Heart left ventricle (tissue), 16 donors: ENCODE results near the gene RACK1. TPM values are rescaled to one million over a fixed set of nuclear protein-coding genes. Genes with fewer than 3 reads are reported as not detected.
"Not testable (repeated sequence)": the region's sequence is repeated elsewhere in the genome, so short reads cannot be mapped to it uniquely, and the experiment has no call there.

Source experiments
- ATAC-seq, 4 donors: fragments of 200-7000 bp; cut with Tn5 transposase; one replicate each; pipeline ENCODE4 v1.9.1; 2020 to 2022; ENCODE audit warnings: moderate library complexity in 4 of 4, mild to moderate bottlenecking in 3 of 4, moderate number of reproducible peaks in 1 of 4
- DNase-seq, 5 donors: peaks; one replicate each; pipeline ENCODE4 v3.0.0-alpha.2; 2020
- H3K27ac ChIP-seq, 12 donors: fragments of 200-600 bp; sonication (generic) in 4 of 12; one replicate each; pipeline versions ENCODE4 v1.5.0 to v1.8.0; 2016 to 2022; ENCODE audit warnings: mild to moderate bottlenecking in 2 of 12
- H3K27me3 ChIP-seq, 9 donors: fragments of 200-600 bp; sonication (generic) in 2 of 9; one replicate each; pipeline versions ENCODE4 v1.5.1 to v1.8.0; 2016 to 2022; ENCODE audit warnings: mild to moderate bottlenecking in 3 of 9
- H3K36me3 ChIP-seq, 9 donors: fragments of 200-600 bp; sonication (generic) in 2 of 9; one replicate each; pipeline versions ENCODE4 v1.5.0 to v1.8.0; 2018 to 2022; ENCODE audit warnings: mild to moderate bottlenecking in 2 of 9
- H3K4me1 ChIP-seq, 12 donors: fragments of 200-600 bp; sonication (generic) in 4 of 12; one replicate each; pipeline versions ENCODE4 v1.5.0 to v1.8.0; 2016 to 2022; ENCODE audit warnings: mild to moderate bottlenecking in 3 of 12
- H3K4me3 ChIP-seq, 12 donors: fragments of 200-600 bp; sonication (generic) in 4 of 12; one replicate each; pipeline versions ENCODE4 v1.5.0 to v1.8.0; 2017 to 2022; ENCODE audit warnings: mild to moderate bottlenecking in 9 of 12, moderate library complexity in 4 of 12
- H3K9me3 ChIP-seq, 12 donors: fragments of 200-600 bp; sonication (generic) in 4 of 12; one replicate each; pipeline versions ENCODE4 v1.5.0 to v1.8.0; 2016 to 2022; ENCODE audit warnings: mild to moderate bottlenecking in 1 of 12
- CTCF ChIP-seq, 12 donors: fragments of 200-600 bp; sonication (generic) in 4 of 12; IDR thresholded peaks; one replicate each; pipeline versions ENCODE4 v1.5.0 to v1.8.0; 2018 to 2022; ENCODE audit warnings: antibody characterized with exemption in 12 of 12, mild to moderate bottlenecking in 5 of 12
- POLR2A ChIP-seq, 2 donors: fragments of 450-650 bp; IDR thresholded peaks; one replicate each; pipeline ENCODE4 v1.6.1; 2017; ENCODE audit warnings: antibody characterized with exemption in 2 of 2, mild to moderate bottlenecking in 2 of 2, moderate library complexity in 2 of 2
- WGBS, 4 donors: extraction: QIAGEN DNeasy Blood & Tissue Kit in 2 of 4; methylation state at CpG; one replicate each; pipeline versions ENCODE4 v1.1.5 to v1.1.7; 2013 to 2018; 5-methylcytosine and 5-hydroxymethylcytosine counted together
- intact Hi-C, 10 donors: fragments of 100-400 bp; cut with DNase I; formaldehyde crosslinking; loops; one replicate each; pipeline versions ENCODE4 v1.11.1 to v1.14.2; 2022
- polyA plus RNA-seq, 2 donors: library from polyadenylated mRNA; stranded (reverse); fragments of 200-250 nt; gene quantifications; one replicate each; pipeline ENCODE4 v1.2.3, GENCODE V29; 2013
- total RNA-seq, 9 donors: library from RNA; depleted of rRNA in 2 of 9; stranded (reverse); fragments of >200 nt in 2 of 9; fragmentation: NEBNext Ultra II Directional in 3 of 9; extraction: Animal tissue kit (Norgen Biotek cat#: 25700) in 3 of 9; gene quantifications; one replicate each; pipeline versions ENCODE4 v1.1.0 to v1.2.4, GENCODE V29; 2016 to 2023
- donor health status: ischemic (EF 13 %, LVEDD 7.1; RV severe dilation, severe dysfunction).
- donor health status: healthy with polysubstance abuse.
- donor health status: DM: no; HTN: yes; CAD: no.
- donor health status: DM: no; HTN: no; CAD: no.
- donor health status: ischemic (EF 25% LVEDD 6.9; RV normal size, moderate dysfunction).
- donor health status: ischemic (EF 25% LVEDD 5.7; RV mildly dilated, moderate dysfunction).
- donor health status: healthy.
- donor health status: DM: yes; HTN: yes; CAD: no.
- donor health status: ischemic (EF 35%, LVEDD 5.7; RV mildly dilated, moderate dysfunction).
- donor health status: nonischemic (EF 11% LVEDD 7.7; RV severe dilation, severe dysfunction).
- donor health status: DM: yes; HTN: yes; CAD: no.
- donor health status: PGD.
- donor health status: ischemic (EF 29% LVEDD 5.4; RV normal size, mild dysfunction).
- donor health status: nonischemic (EF 23%, LVEDD 6.1; RV moderate dilation, normal function).

Gene RACK1
- total and polyA plus RNA-seq, 11 donors = 560 to 2,287 (median 862) TPM

- peaks cover 0 to 41% (median 16%) of the 10 kb centered on the region in 12 donors for H3K4me1 ChIP-seq
- TF ChIP-seq CTCF (IDR thresholded peaks at IDR 0.05) (no peak), POLR2A (IDR thresholded peaks at IDR 0.05) (no peak)
- H3K27ac ChIP-seq = peak overlapping the region in 8 of 12 donors; percentile 4 to 79 (median 67)
- 18 to 54% (median 30%) methylated on average over 44 of the region's 44 CpGs for WGBS, 4 donors
- H3K36me3 ChIP-seq = no peaks in the 10 kb centered on the region
- no peaks in the 10 kb centered on the region for H3K9me3 ChIP-seq
- intact Hi-C loops = no loop called here
- no peak for ATAC-seq
- peak overlapping the region in 11 of 12 donors; percentile 31 to 64 (median 53) for H3K4me3 ChIP-seq
- DNase-seq = no peak
- H3K27me3 ChIP-seq = no peaks in the 10 kb centered on the region
Observed at GRCh38 chr5:181215997-181216989, 27.4 kb downstream of the RACK1 start.

GRCh38 chr5:181214249-181214648, 29.5 kb downstream of the RACK1 start:
- H3K4me1 ChIP-seq = peaks cover 0 to 43% (median 17%) of the 10 kb centered on the region in 12 donors
- 86 to 95% (median 93%) methylated on average over 10 of the region's 10 CpGs for WGBS, 4 donors
- intact Hi-C loops, ATAC-seq, H3K27me3 ChIP-seq, H3K27ac ChIP-seq, H3K36me3 ChIP-seq, H3K4me3 ChIP-seq, H3K9me3 ChIP-seq, DNase-seq: not testable (repeated sequence)

GRCh38 chr5:181212934-181213333, 30.8 kb downstream of the RACK1 start:
- DNase-seq = no peak
- no peaks in the 10 kb centered on the region for H3K36me3 ChIP-seq
- H3K27me3 ChIP-seq = no peaks in the 10 kb centered on the region
- H3K4me3 ChIP-seq = no peak overlapping the region
- 42 to 65% (median 54%) methylated on average over 2 of the region's 2 CpGs for WGBS, 4 donors
- intact Hi-C loops = no loop called here
- TF ChIP-seq CTCF (IDR thresholded peaks at IDR 0.05) (no peak), POLR2A (IDR thresholded peaks at IDR 0.05) (no peak)
- H3K4me1 ChIP-seq = peaks cover 0 to 35% (median 15%) of the 10 kb centered on the region in 12 donors
- ATAC-seq = no peak
- peak overlapping the region in 10 of 12 donors; percentile 1 to 74 (median 46) for H3K27ac ChIP-seq
- H3K9me3 ChIP-seq = no peaks in the 10 kb centered on the region

GRCh38 chr5:181212080-181212479, 31.6 kb downstream of the RACK1 start:
- no peaks in the 10 kb centered on the region for H3K9me3 ChIP-seq
- H3K27ac ChIP-seq = peak overlapping the region in 8 of 12 donors; percentile 36 to 74 (median 52)
- H3K27me3 ChIP-seq = no peaks in the 10 kb centered on the region
- no peak for DNase-seq
- peaks cover 0 to 29% (median 15%) of the 10 kb centered on the region in 12 donors for H3K4me1 ChIP-seq
- intact Hi-C loops = no loop called here
- peak; percentile 27 to 60 (median 44) for ATAC-seq
- no peak overlapping the region for H3K4me3 ChIP-seq
- WGBS, 4 donors = 50 to 66% (median 60%) methylated on average over 6 of the region's 6 CpGs
- H3K36me3 ChIP-seq = no peaks in the 10 kb centered on the region
- TF ChIP-seq POLR2A (IDR thresholded peaks at IDR 0.05) = no peak
- no peak for TF ChIP-seq CTCF (IDR thresholded peaks at IDR 0.05)
